Thyroid gland (tissue), 4 donors: ENCODE measurements around the gene LRRC27.
A peak's percentile ranks its signal among the peaks of the same experiment; 100 is the strongest.

ENCODE experiments used
- CTCF ChIP-seq, 6 experiments: fragments of 200-600 bp in 3 of 6; fragments of 450-650 bp in 3 of 6; sonication (generic) in 3 of 6; IDR thresholded peaks; one replicate each; pipeline ENCODE4 v1.5.1; 2016 to 2019; ENCODE audit warnings: antibody characterized with exemption in 6 of 6, mild to moderate bottlenecking in 2 of 6, inconsistent platforms in 1 of 6, moderate library complexity in 1 of 6
- POLR2A ChIP-seq, 2 donors: fragments of 450-650 bp; IDR thresholded peaks; one replicate each; pipeline ENCODE4 v1.6.1; 2017; ENCODE audit warnings: antibody characterized with exemption in 2 of 2, mild to moderate bottlenecking in 2 of 2, moderate library complexity in 1 of 2

- TF ChIP-seq CTCF (IDR thresholded peaks at IDR 0.05) (peak in 5 of 6 experiments; percentile 11 to 64 (median 29)), POLR2A (IDR thresholded peaks at IDR 0.05) (no peak)
Observed at GRCh38 chr10:132360766-132361447, 28.9 kb downstream of the LRRC27 start.
